NCI-H1436 (cell line): ENCODE measurements around the gene SOX5.
"Not testable (repeated sequence)": the region's sequence is repeated elsewhere in the genome, so short reads cannot be mapped to it uniquely, and the experiment has no call there.

Source experiments
- DNase-seq: peaks from one replicate; lab custom pipeline; 2025; lab: John Stamatoyannopoulos, UW

The SOX5 gene

DNA sequence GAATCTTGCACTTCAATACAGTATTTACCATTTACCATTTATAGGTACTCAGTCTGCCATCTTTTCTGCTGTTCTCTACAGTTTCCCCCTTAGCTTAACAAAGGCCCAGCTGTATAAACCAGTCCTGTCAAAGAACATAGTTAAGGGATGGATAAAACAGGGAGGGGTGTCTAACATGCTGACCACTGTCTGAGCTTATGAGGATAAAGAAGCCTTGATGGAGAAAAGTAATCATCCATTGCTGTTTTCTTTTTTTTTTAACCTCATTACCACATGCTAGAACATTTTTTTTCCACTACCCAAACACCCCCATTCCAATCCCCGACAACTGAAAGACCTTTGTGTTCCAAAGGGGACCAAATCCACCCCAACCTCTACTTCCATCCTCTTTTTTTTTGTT is 39.9 kb downstream of the SOX5 start:
- DNase-seq, result no peak

DNA sequence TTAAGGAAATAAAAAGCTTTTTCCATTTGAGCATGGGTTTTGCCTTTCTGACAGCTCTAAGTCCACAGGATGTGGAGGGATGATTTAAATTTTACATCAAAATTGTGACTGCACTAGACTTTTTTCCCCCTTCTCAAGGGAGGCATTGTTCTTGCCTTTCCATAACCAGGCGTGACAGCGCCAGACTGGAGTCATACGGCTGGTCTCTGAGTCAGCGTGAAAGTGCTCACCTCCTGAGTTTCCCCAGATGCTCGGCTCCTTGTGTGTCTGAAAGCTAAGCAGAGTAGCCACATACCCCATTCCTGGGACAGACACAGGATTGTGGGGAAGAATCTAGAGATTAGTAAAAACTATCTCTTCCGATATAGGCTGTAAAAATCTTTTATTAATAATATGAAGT is 43.1 kb downstream of the SOX5 start:
- DNase-seq, result no peak

DNA sequence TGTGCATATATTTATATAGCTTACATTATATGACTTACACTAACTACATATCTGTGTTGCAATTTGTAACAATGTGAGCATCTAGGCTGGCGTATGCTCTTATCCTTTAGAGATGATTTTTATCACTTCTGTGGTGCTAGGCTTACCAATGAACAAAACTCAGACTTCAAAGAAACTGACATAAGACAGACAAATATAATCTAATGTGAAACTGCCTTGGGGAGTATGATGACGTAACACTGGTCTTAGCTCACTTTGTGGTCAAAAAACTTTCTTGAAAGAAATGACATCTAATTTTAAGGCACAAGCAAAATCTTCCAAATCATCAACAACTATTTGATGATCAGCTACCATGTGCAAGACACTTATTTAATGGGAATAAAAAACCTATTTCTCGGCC is 50.0 kb downstream of the SOX5 start:
- no peak for DNase-seq

DNA sequence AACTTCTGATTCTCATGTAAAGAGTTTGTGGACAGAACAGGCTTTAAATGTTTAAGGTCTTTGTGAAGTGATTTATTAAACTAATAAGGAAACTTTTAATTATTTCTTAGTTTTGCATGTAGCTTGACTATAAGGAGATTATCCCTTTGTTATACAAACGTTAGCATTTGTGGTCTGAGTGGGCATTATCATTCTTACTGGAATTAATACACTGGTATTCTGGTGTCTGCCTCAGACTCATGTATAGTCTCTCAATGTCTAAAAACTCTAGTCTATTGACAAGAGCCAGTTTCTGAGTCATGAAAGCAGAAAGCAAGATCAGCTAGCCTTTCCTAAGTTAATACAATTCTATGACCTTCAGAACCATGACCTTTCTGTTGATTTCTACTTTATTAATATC is 51.3 kb downstream of the SOX5 start:
- DNase-seq, result no peak

DNA sequence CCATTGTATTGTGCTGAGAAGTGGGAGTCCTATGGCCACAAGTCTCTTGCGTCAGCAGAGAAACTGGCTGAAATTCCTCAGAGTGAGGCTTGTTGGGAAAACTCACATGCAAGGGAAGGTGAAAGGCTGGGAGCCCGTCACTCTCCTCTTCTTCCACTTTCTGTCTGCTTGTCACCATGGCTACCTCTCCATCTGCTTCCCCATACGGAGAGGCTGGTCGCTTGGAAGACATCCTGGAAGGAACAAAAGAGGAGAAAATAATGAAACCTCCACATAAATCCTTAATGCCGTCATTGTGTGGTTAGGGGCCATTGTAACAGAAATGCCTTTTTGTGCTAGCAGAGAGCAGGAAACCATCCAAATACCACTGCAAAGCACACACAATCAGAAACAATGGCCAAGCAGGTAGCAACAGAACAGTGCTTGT is 53.7 kb downstream of the SOX5 start:
- peak; percentile 33 for DNase-seq

DNA sequence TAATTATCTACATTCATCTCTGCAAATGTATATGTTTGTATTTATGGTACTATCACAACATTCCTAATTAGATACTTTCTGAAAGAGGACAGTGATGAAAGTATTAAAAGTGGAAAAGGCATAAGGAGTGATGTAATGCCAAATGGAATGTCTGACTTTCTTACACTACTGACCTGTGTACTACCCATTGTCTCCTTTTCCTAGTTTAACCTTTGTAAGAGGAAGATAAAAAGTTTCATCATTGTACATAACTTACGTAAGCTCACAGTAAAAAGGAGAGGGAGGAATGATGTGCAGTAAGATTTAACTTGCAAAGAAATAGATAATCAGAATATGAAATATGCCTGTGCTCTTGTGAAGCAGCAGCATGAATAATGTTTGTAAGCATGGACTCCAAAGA is 55.9 kb downstream of the SOX5 start:
- no peak for DNase-seq

DNA sequence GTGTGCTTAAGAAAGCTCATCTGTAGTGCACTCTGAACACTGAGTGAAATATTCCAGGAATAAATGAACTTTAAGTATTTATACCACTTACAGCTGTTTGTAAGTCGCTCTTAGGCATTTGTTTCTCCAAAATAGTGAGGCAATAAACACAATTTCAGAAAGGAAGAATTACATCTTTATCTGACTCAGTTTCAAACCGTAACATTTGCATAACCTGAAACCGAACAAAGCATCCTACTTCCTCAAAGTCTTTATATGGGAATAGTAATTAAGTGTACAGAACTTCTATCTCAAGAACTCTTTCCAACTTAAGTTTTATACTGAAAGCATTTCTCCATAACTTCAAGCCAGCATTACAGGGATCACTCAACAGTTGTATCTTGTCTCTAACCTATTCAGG is 58.4 kb downstream of the SOX5 start:
- DNase-seq, result no peak

DNA sequence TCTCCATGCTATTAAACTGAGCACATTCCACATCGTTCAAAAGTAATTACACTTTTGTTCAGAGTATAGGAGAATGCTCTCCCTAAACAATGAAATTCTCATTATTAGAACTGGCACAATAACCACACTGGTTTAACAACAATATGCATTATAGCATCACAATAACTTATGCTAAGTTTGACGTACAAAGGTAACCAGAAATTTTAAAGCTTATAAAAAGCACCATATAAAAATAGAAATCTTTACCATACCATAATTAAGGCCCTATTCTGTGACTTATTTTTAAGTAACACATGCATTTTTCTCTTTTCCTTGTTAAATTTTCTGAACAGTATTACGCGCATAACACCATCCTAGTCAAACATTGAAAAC is 60.4 kb downstream of the SOX5 start:
- no peak for DNase-seq

DNA sequence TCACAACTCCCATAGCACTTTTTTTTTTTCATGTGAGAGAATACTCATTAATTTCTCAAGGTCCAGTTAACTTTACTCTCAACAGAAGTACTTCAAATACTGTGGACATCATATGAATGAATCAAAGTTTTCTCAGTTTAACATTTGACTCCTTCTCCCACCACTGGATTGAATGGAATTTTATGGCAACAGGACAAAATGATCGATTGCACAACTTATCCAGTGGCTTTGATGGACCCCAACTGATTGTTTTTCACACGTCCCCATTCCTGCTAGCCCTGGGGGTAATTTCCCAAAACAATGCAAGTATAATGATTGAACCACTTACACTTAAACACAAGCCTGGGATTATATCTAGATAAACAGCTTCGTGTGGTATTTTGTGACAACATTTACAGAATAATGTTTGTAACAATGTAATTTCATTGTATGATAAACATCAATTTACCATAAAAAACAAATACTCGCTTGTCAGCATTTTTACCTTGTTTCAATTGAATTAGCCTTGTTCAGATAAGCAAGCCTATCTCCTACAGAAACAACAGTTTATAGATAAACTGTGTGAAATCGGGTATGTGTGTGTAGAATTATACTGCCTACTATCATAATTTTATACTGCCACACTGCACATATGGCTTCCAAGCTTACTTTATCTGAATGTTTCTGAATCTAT is 60.9 kb downstream of the SOX5 start:
- no peak for DNase-seq

DNA sequence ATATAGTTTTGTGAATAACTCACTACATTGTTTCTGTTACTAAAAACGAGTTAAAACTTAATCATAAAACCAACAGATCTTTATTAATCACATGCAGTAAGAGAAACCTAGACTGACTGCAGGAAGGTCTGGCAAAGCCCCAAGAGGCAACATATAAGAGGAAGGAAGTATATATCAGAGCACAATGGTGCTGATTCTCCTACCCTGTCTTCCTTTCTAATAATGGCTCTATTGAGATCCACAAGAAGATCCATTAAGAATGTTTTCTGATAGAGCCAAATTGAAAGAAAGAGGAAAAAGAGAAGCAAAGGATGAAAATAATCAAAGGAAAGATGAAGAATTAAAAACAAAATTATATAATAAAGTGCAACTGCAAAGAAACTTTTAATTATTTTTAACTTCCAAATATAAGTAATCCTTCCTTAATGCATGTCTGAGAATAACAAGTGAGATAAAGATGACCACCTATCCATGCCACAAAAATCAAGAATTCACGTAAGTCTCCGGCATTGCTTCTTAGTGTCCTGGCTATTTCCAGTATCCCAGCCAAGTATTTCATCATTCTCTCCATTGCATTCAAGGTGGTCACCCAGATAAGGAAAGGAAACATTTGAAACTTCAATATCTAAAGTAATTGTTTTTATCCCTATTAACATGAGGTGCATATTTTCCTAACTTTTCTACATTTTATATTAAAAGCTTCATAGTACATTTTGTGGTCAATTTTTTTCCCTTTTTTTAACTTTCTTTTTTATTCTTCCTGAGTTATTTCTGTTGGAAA is 62.2 kb downstream of the SOX5 start:
- DNase-seq, result no peak

DNA sequence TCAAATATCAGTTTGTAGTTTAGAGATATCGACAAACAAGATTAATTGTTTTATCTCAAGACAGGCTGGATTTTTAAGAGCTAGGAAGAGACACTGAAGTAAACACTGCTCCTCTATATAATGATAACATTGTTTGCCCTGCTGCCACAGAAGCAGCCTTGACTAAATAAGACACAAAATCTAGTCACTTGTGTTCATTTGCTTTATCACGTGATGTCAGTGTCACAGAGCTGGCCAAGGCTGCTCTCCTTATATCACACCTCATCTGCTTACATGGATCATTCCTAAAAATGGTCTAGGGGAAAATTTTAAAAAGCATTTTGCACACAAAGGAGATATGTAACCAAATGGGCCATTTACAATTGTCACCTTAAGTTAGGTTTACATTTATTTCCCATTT is 64.1 kb downstream of the SOX5 start:
- DNase-seq, result no peak

DNA sequence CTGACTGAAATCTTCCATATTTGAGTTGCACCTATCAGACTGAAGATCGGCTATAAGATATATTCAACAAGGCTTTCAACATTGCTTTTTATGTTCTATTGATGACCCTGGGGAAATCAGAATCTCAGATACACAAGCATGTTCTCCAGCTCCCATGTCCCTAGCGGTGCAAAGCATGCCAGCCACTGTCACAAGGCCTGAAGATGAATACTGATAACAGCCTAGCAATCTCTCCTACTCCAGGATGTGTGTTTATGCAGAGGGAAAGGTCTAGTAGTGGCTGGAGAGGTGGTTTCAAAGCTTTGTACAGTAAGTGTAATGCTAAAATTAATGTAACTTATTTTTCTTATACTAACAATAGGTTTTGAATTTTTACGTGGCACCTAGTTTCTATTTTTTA is 64.6 kb downstream of the SOX5 start:
- no peak for DNase-seq

DNA sequence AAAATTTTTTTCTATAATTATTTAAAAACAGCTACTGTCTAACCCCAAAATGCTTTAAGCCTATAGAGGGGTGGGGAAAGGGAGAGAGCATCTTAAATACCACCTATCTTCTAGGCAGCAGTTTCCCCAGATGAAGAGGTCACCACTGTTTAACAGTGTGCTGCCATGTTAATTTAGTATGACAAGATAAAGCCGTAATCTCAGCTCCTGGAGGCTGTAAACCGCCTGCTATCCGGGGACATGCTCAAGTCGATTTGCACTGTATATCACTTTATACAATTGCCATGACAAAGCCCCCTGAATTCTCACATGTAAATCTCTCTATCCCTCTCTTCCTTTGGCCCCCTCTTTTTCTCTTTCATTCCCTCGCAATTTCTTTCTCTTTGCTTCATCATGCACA is 68.5 kb downstream of the SOX5 start:
- no peak for DNase-seq

DNA sequence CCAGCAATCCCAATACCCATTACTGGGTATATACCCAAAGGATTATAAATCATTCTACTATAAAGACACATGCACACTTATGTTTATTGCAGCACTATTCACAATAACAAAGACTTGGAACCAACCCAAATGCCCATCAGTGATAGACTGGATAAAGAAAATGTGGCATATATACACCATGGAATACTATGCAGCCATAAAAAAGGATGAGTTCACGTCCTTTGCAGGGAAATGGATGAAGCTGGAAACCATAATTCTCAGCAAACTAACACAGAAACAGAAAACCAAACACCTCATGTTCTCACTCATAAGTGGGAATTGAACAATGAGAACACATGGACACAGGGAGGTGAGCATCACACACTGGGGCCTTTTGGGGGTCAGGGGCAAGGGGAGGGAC is 72.9 kb downstream of the SOX5 start:
- not testable (repeated sequence) for DNase-seq

DNA sequence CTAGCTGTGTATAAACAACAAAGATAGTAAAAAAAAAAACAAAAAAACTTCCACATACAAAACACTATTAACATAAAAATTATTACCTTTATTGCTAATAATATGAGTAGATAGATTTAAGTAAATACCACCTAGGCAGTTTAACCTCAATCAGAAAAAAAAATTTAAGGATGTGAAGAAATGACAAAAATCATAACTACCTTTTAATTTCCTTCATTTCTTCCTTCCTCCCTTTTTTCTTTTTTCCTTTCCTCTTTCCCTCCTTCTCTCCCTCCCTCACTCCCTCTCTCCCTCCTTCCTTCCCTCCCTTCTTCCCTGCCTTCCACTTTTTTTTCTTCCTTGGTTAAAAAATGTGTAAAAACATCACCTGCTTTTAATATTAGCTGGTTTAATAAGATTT is 81.7 kb downstream of the SOX5 start:
- no peak for DNase-seq

DNA sequence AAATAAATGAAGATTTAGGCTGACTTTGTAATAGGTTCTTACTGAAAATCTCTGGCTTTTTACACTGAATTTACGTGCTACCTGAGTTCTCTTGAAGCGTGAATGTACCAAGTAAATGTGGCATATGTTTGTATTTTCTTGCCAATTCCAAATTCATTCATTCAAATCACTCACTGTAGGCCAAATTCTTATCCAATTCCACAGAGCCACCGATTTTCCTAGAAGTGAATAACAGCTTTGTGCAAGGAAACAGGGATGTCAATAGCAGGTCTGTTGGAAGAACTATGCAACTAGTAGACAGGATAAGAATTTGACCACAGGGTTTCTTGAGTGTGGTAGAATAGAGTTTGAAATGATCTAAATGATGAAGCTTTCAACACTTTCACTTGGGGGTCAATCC is 86.8 kb downstream of the SOX5 start:
- DNase-seq, result no peak

DNA sequence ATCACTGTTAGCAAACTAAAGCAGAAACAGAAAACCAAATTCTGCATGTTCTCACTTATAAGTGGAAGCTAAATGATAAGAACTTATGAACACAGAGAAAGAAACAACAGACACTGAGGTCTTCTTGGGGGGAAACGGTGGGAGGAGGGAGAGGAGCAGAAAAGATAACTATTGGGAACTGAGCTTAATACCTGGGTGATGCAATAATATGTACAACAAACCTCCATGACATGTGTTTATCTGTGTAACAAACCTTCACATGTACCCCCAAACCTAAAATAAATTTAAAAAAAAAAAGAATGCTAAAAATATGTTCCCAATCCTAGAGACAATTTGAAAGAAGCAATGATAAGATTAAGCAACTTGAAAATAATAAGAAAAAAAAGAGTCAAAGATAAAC is 89.5 kb downstream of the SOX5 start:
- no peak for DNase-seq

DNA sequence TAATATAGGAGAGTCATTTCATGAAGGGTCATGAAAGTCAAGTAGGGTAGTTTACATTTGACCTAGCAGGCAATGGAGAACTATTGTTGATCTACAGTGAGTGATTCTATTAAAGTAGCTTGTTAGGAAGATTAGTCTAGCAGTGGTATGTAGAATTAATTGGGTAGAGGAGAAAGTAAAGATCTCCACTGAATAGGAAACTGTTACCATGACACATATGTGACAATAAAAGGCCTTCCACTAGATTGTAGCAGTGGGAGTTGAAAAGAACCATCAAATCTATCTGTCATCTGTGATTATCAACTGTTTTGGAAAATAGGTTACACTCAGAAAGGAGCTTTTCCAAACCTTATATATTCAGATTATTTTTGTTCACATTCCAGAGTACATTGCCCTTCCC is 92.3 kb downstream of the SOX5 start:
- no peak for DNase-seq

DNA sequence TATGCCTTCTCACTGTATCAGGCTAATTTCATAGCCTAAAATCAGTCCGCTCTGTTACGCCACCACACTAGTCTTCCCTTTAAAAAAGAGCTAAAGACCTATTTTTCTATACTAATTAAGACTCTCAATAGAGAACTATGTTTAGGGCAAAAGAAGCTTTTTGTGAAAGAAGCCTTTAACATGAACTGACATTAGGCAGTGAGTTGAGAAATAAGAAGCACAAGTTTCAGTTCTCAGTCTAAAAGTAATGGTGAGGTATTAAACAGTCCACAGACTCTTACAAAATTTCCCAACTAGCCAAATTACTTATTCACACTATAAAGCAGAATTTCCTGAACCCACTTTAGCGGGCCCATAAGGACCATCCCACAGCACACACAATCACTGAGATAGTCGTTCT is 93.7 kb downstream of the SOX5 start:
- no peak for DNase-seq

DNA sequence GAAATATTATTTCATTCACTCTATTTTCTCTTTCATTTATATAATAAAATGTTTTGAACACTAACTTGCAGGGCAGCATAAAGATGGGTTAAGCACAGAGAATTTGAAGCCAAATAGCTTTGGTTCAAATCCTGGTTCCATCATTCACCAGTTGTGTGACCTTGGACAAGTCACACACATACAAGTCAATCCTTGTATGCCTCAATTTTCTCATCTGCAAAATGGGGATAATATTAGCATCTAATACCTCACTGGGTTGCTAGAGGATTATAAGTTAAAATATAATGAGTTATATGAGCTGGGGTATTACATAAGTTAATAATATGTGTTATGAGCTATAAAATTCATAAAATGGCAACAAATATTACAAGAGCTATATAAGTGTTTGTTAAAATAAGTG is 94.9 kb downstream of the SOX5 start:
- DNase-seq, result no peak

DNA sequence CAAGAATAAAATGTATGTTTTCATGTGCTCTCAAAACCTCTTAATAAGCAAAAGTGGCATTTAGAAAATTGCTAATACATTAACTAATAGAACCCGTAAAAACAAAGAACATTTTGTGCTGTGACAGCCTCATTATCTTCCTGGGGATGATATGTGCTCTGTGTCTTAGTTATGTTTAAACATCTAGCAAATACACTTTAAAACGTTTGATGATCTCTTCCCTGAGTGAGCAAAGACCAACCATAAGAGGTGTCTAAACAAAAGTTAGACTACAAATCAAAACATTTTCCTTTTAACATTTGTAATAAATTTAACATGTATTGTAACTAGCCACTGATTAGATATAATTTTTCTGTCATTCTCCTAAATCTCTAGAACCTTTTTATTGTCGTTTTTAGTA is 95.8 kb downstream of the SOX5 start:
- no peak for DNase-seq

DNA sequence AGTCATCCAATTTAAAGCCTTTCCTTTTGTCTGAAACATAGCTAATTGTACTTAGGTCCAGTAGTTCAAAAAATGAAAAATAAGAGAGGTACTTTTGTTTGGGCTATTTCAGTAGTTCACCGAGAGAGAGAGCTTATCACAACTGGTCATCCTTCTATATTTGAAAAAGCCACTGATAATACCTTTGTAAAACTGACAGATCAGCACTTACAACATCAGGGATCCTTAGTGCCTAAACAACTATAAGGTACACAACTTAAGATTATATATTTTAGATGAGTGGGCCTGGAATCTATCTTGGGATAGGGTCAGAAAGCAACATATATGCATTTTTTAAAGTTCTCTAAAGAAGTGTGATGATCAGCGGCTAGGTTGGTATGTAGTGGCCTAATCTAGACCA is 97.9 kb downstream of the SOX5 start:
- DNase-seq, result no peak

DNA sequence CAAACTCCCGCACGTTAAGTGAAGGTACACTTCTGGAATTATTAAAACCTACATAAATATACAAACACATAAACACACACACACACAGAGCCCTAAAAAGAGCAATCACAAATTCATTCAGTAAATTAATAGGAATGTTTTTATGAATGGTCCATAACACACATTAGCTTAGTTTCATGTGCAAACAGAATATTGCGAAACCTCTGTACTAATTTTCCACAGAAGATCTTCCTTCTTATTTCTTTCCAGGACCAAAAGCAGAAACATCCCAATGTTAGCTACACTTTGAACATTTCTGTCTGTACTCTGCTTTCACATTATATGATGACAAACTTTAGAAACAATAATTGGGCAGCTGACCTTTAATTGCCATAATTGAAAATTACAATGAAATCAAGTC is 101.6 kb downstream of the SOX5 start:
- no peak for DNase-seq

DNA sequence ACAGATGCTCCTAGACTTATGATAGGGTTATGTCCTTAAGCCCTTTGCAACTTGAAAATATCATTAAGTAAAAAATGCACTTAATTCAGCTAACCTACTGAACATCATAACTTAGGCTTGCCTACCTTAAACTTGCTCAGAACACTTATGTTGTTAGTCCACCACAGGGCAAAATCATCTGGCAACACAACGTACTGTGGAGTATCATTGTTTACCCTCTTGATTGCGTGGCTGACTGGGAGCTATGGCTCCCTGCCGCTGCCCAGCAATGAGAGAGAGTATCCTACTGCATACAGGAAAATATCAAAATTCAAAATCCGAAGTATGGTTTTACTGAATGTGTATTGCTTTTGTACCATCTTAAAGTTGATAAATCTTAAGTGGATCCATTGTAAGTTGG is 105.5 kb downstream of the SOX5 start:
- DNase-seq, result no peak
